Fibroblast of the aortic adventitia (primary cell): ENCODE results near the gene NEK5. TPM values are rescaled to one million over a fixed set of nuclear protein-coding genes. Genes with fewer than 3 reads are reported as not detected.
"Not testable (repeated sequence)": the region's sequence is repeated elsewhere in the genome, so short reads cannot be mapped to it uniquely, and the experiment has no call there.

Experiments
- DNase-seq: peaks from one replicate; pipeline ENCODE4 v3.0.0-alpha.2; 2010; ENCODE audit warnings: low read depth
- H3K4me3 ChIP-seq: 2 replicates; pipeline ENCODE4 v1.5.1; 2011; ENCODE audit warnings: low read depth, mild to moderate bottlenecking, control low read depth, low read length, moderate library complexity
- total RNA-seq: library from RNA; depleted of rRNA; stranded (reverse); fragments of >200 nt; gene quantifications from 2 replicates; pipeline ENCODE4 v1.2.3, GENCODE V29; 2012; ENCODE audit warnings: low replicate concordance
- TF ChIP-seq, protein P1 (sequence below): IDR thresholded peaks from 2 replicates; pipeline ENCODE4 v1.5.1; 2011; ENCODE audit warnings: mild to moderate bottlenecking, low read length, control low read depth, inconsistent platforms; ENCODE audit not compliant: insufficient read depth

NEK5 gene
- total RNA-seq, 1 donor = 0.45 TPM

DNA sequence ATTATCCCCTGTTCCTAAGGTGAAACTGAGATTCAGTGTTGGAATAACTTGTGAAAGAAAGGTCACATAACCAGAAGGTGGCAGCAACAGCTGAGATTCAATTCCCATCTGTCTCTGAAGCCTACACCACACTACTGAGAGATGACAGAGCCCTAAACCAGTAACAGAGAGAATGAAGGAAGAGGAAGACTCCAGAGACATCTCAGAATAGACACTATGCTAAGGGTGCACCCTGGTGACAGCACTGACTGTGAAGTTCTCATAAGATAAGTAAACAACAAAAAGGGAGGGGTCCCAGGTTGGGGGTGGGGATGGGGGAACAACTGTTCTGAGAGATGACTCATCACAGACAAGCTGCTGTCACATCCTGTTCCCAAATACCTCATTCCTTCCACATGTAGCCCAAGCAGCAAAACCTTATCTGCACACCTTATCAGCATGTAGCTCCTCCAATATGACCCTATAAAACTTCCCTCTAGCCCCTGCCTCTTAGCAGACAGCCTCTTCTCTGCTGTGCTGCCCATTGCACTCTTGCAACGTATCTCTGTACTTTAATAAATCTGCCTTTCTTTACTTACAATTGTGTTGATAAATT is 57.8 kb downstream of the NEK5 start:
- DNase-seq = peak; percentile 57
- H3K4me3 ChIP-seq = no peak overlapping the region
- TF ChIP-seq, protein P1, sequence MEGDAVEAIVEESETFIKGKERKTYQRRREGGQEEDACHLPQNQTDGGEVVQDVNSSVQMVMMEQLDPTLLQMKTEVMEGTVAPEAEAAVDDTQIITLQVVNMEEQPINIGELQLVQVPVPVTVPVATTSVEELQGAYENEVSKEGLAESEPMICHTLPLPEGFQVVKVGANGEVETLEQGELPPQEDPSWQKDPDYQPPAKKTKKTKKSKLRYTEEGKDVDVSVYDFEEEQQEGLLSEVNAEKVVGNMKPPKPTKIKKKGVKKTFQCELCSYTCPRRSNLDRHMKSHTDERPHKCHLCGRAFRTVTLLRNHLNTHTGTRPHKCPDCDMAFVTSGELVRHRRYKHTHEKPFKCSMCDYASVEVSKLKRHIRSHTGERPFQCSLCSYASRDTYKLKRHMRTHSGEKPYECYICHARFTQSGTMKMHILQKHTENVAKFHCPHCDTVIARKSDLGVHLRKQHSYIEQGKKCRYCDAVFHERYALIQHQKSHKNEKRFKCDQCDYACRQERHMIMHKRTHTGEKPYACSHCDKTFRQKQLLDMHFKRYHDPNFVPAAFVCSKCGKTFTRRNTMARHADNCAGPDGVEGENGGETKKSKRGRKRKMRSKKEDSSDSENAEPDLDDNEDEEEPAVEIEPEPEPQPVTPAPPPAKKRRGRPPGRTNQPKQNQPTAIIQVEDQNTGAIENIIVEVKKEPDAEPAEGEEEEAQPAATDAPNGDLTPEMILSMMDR = peak; percentile 30

DNA sequence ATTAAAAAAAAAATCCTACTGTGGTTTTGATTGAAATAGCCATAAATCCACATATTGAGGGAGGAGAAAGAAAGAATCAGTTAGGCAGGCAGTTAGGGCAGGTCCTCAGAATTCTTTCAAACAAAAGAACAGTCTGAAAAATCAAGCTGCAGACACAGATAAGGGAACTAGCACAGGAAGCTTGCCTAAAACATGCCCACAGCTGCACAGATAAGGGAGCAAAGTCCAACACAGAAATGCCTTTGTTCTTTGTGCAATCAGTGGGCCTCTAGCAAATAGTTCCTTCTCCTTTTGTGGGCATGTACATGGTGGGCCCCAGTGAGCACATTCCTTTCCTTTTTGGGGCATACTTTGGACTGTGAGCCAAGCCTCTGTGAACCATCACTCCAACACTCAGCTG is 61.6 kb downstream of the NEK5 start:
- no peak overlapping the region for H3K4me3 ChIP-seq
- TF ChIP-seq, protein P1 = no peak
- DNase-seq = no peak

DNA sequence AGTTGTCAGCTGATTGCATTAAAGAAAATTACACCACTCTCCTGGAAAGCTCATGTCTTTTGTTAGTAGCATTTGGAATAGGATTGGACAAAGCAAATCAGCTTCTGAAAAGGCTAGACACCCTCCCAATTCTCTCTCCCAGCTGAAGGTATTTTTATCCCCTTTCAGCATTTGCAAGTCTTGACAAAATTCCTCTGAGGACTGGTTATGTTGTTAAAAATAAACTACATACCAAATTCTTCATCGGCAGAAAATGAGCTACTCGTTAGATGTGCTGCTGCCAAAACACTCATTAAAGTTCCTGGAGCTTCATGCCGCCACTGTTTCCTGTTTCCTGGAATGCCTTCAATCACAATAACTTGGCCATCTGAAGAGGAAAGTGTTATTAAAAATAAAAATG is 67.3 kb downstream of the NEK5 start:
- TF ChIP-seq, protein P1 = no peak
- DNase-seq = peak; percentile 35
- H3K4me3 ChIP-seq = no peak overlapping the region

DNA sequence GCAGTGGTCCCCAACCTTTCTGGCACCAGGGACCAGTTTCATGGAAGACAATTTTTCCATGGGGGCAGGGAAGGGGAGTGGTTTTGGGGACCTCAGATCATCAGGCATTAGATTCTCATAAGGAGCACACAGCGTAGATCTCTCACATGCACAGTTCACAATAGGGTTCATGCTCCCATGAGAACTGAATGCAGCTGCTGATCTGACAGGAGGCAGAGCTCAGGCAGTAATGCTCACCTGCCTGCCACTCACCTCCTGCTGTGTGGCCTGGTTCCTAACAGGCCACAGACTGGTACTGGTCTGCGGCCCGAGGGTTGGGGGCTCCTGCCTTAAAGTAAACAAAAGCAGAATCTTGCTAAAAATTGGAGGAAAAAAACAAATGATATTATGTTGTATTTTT is 67.8 kb downstream of the NEK5 start:
- not testable (repeated sequence) for DNase-seq, H3K4me3 ChIP-seq

DNA sequence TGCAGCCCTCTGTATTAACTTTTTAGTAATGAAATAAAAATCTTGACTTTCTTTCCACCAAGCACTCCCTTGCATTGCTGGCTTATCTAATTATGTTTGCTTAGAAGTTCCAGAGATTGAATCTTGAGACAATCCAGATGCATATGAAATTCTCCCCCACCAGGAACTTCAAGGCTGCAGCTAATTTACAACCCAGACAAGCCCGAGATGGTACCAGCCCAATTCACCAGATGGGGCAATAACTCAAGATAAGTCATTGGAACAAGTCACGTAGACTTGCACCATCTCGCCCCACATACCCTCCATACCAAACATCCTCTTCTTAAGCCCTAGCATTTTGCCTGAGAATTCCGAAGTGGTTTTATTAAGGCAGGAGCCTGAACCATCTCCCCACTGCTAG is 75.4 kb downstream of the NEK5 start:
- H3K4me3 ChIP-seq = no peak overlapping the region
- TF ChIP-seq, protein P1 = no peak
- DNase-seq = peak; percentile 34

DNA sequence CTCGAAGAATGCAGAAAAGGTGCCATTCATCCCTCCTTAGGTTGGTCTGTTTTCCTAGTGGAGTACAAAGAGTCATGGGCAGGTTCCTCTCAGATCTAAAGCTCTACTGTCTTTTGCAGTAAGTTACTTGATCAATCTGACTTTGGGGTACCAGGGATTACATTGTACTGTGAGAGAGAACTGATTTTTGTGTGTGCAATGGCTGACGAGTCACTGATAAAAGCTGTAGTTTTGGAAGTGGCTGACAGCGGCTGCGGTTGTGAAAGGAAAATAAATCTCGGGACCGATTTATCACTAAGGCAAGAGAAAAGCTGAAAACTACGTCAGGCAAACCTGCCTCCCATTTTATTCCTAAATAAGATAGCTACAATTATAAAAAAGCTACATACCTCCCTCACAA is 77.5 kb downstream of the NEK5 start:
- DNase-seq = peak; percentile 4
- TF ChIP-seq, protein P1 = no peak

DNA sequence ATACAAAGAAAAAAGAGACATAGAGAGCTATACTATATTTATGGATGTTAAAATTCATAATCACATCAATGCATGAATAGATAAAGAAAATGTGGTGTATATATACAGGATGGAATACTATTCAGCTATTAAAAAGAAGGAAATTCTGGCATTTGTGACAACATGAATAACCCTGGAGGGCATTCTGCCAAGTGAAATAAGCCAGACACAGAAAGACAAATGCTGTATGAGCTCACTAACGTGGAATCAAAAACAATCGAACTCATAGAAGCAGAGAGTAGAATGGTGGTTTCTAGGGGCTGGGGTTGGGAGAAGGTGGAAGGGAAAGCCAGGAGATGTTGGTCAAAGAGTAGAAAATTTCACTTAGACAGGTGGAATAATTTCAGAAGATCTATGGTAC is 80.4 kb downstream of the NEK5 start:
- TF ChIP-seq, protein P1 = no peak
- peak; percentile 23 for DNase-seq
- no peak overlapping the region for H3K4me3 ChIP-seq

More for the DNA sequence above, 77.5 kb downstream of the NEK5 start:
- H3K4me3 ChIP-seq = no peak overlapping the region
